Stimulated activated naive B cell treated with anti-CD40 and anti-IgM and Interleukin-4, amounts not matched to agents 10 μg/mL and 1 μg/mL and 100 μg/mL, for 72 hours (primary cell): ENCODE measurements around the gene AXL.

Experiments
- ATAC-seq, 2 donors: fragments of 150-1000 bp; cut with Tn5 transposase; replicated peaks; 2 replicates each; pipeline ENCODE4 v1.10.0; 2021; ENCODE audit warnings: moderate library complexity in 1 of 2
- DNase-seq: peaks from one replicate; pipeline ENCODE4 v3.0.0; 2021
- H3K27ac Mint-ChIP-seq: one replicate; pipeline ENCODE4 v1.8.0; 2022; ENCODE audit warnings: mild to moderate bottlenecking, mixed read lengths
- H3K27me3 Mint-ChIP-seq, 2 donors: one replicate each; pipeline ENCODE4 v1.8.0; 2022; ENCODE audit warnings: mixed read lengths in 2 of 2
- H3K36me3 Mint-ChIP-seq, 2 donors: one replicate each; pipeline ENCODE4 v1.8.0; 2022; ENCODE audit warnings: mixed read lengths in 2 of 2, mild to moderate bottlenecking in 1 of 2
- H3K4me1 Mint-ChIP-seq, 2 donors: one replicate each; pipeline ENCODE4 v1.8.0; 2022; ENCODE audit warnings: mixed read lengths in 2 of 2, mild to moderate bottlenecking in 1 of 2
- H3K4me3 Mint-ChIP-seq, 2 donors: one replicate each; pipeline ENCODE4 v1.8.0; 2022; ENCODE audit warnings: mild to moderate bottlenecking in 2 of 2, mixed read lengths in 2 of 2, moderate library complexity in 1 of 2
- H3K9me3 Mint-ChIP-seq, 2 donors: one replicate each; pipeline ENCODE4 v1.8.0; 2022; ENCODE audit warnings: mixed read lengths in 2 of 2, mild to moderate bottlenecking in 1 of 2

AXL gene

GRCh38 chr19:41299046-41299754 is 80.2 kb downstream of the AXL start:
- H3K27me3 Mint-ChIP-seq, result no peaks in the 10 kb centered on the region
- ATAC-seq (no peak), DNase-seq (no peak)
- H3K4me1 Mint-ChIP-seq, result peaks cover 46 to 77% of the 10 kb centered on the region in 2 donors
- H3K36me3 Mint-ChIP-seq, result peaks cover 67 to 79% of the 10 kb centered on the region in 2 donors
- peak overlapping the region; percentile 93 for H3K27ac Mint-ChIP-seq
- no peak overlapping the region for H3K4me3 Mint-ChIP-seq
- no peaks in the 10 kb centered on the region for H3K9me3 Mint-ChIP-seq

- Mint-ChIP-seq H3K9me3 (no peaks in the 10 kb centered on the region), H3K4me1 (peaks cover 46 to 80% of the 10 kb centered on the region in 2 donors), H3K36me3 (peaks cover 68 to 79% of the 10 kb centered on the region in 2 donors), H3K27me3 (no peaks in the 10 kb centered on the region), H3K4me3 (no peak overlapping the region), H3K27ac (peak overlapping the region; percentile 65)
- DNase-seq (no peak), ATAC-seq (no peak)
These were observed 80.7 kb downstream of the AXL start for GRCh38 chr19:41299755-41300089.

GRCh38 chr19:41300555-41300954 is 81.5 kb downstream of the AXL start:
- no peak for DNase-seq
- H3K4me1 Mint-ChIP-seq, result peaks cover 45 to 80% of the 10 kb centered on the region in 2 donors
- peak overlapping the region; percentile 59 for H3K27ac Mint-ChIP-seq
- no peak for ATAC-seq
- H3K27me3 Mint-ChIP-seq, result no peaks in the 10 kb centered on the region
- no peaks in the 10 kb centered on the region for H3K9me3 Mint-ChIP-seq
- peaks cover 64 to 78% of the 10 kb centered on the region in 2 donors for H3K36me3 Mint-ChIP-seq
- H3K4me3 Mint-ChIP-seq, result no peak overlapping the region

- H3K27ac Mint-ChIP-seq, result peak overlapping the region; percentile 88
- H3K36me3 Mint-ChIP-seq, result peaks cover 52 to 72% of the 10 kb centered on the region in 2 donors
These were observed 83.8 kb downstream of the AXL start for GRCh38 chr19:41302624-41303351.

GRCh38 chr19:41303954-41304353 is 84.9 kb downstream of the AXL start:
- no peaks in the 10 kb centered on the region for H3K27me3 Mint-ChIP-seq
- H3K9me3 Mint-ChIP-seq, result no peaks in the 10 kb centered on the region
- no peak for ATAC-seq
- H3K27ac Mint-ChIP-seq, result no peak overlapping the region
- peaks cover 52 to 68% of the 10 kb centered on the region in 2 donors for H3K36me3 Mint-ChIP-seq
- peaks cover 35 to 72% of the 10 kb centered on the region in 2 donors for H3K4me1 Mint-ChIP-seq
- no peak overlapping the region for H3K4me3 Mint-ChIP-seq
- DNase-seq, result no peak

More at GRCh38 chr19:41302624-41303351, 83.8 kb downstream of the AXL start:
- ATAC-seq, result peak; percentile 70 to 71
- Mint-ChIP-seq H3K9me3 (no peaks in the 10 kb centered on the region), H3K4me1 (peaks cover 33 to 72% of the 10 kb centered on the region in 2 donors), H3K27me3 (no peaks in the 10 kb centered on the region), H3K4me3 (peak overlapping the region; percentile 37 to 59)
- DNase-seq, result peak; percentile 47

- H3K27me3 Mint-ChIP-seq, result no peaks in the 10 kb centered on the region
- no peak overlapping the region for H3K4me3 Mint-ChIP-seq
- peak overlapping the region; percentile 80 for H3K27ac Mint-ChIP-seq
- ATAC-seq (no peak), DNase-seq (no peak)
- H3K36me3 Mint-ChIP-seq, result peaks cover 44 to 59% of the 10 kb centered on the region in 2 donors
- peaks cover 40 to 69% of the 10 kb centered on the region in 2 donors for H3K4me1 Mint-ChIP-seq
- H3K9me3 Mint-ChIP-seq, result no peaks in the 10 kb centered on the region
These were observed 85.9 kb downstream of the AXL start for GRCh38 chr19:41304706-41305483.

- Mint-ChIP-seq H3K27ac (peak overlapping the region; percentile 86), H3K36me3 (peaks cover 36 to 59% of the 10 kb centered on the region in 2 donors), H3K4me3 (no peak overlapping the region), H3K27me3 (no peaks in the 10 kb centered on the region), H3K4me1 (peaks cover 41 to 63% of the 10 kb centered on the region in 2 donors), H3K9me3 (no peaks in the 10 kb centered on the region)
- no peak for ATAC-seq
- no peak for DNase-seq
These were observed 87.1 kb downstream of the AXL start for GRCh38 chr19:41305927-41306793.

- no peak for DNase-seq
- peaks cover 37 to 64% of the 10 kb centered on the region in 2 donors for H3K4me1 Mint-ChIP-seq
- H3K4me3 Mint-ChIP-seq, result peak overlapping the region in 1 of 2 donors; percentile 26
- H3K27ac Mint-ChIP-seq, result peak overlapping the region; percentile 99
- ATAC-seq, result no peak
- H3K9me3 Mint-ChIP-seq, result no peaks in the 10 kb centered on the region
- no peaks in the 10 kb centered on the region for H3K27me3 Mint-ChIP-seq
- peaks cover 32 to 57% of the 10 kb centered on the region in 2 donors for H3K36me3 Mint-ChIP-seq
These were observed 88.3 kb downstream of the AXL start for GRCh38 chr19:41307090-41307875.

GRCh38 chr19:41307954-41308449 is 89.0 kb downstream of the AXL start:
- peaks cover 31 to 60% of the 10 kb centered on the region in 2 donors for H3K36me3 Mint-ChIP-seq
- peak overlapping the region; percentile 94 to 99 for H3K4me3 Mint-ChIP-seq
- H3K27ac Mint-ChIP-seq, result peak overlapping the region; percentile 99
- H3K9me3 Mint-ChIP-seq, result no peaks in the 10 kb centered on the region
- H3K4me1 Mint-ChIP-seq, result peaks cover 33 to 64% of the 10 kb centered on the region in 2 donors
- no peaks in the 10 kb centered on the region for H3K27me3 Mint-ChIP-seq
- ATAC-seq (peak in 1 of 2 donors; percentile 9), DNase-seq (no peak)

GRCh38 chr19:41308450-41309179 is 89.6 kb downstream of the AXL start:
- peak; percentile 79 for DNase-seq
- Mint-ChIP-seq H3K4me1 (peaks cover 38 to 67% of the 10 kb centered on the region in 2 donors), H3K36me3 (peaks cover 33 to 62% of the 10 kb centered on the region in 2 donors), H3K4me3 (peak overlapping the region; percentile 94 to 99), H3K9me3 (no peaks in the 10 kb centered on the region), H3K27me3 (no peaks in the 10 kb centered on the region), H3K27ac (peak overlapping the region; percentile 99)
- ATAC-seq, result peak; percentile 54 to 58

GRCh38 chr19:41309180-41310032 is 90.4 kb downstream of the AXL start:
- DNase-seq (no peak), ATAC-seq (peak; percentile 10 to 24)
- Mint-ChIP-seq H3K27ac (peak overlapping the region; percentile 99), H3K27me3 (no peaks in the 10 kb centered on the region), H3K4me1 (peaks cover 36 to 61% of the 10 kb centered on the region in 2 donors), H3K4me3 (peak overlapping the region; percentile 94 to 99), H3K36me3 (peaks cover 27 to 59% of the 10 kb centered on the region in 2 donors), H3K9me3 (no peaks in the 10 kb centered on the region)
